ENCODE measurements around the gene PPP1R26. TPM values are rescaled to one million over a fixed set of nuclear protein-coding genes. Genes with fewer than 3 reads are reported as not detected.

PPP1R26 gene
- total and polyA plus RNA-seq, 2 of the 8 experiments (the other 6 are each of a cell fraction or from before 2014, with no cell fraction given): 9.8 to 32.7 TPM

- TF ChIP-seq ATF3 (IDR thresholded peaks at IDR 0.05; ENCODE audit: insufficient read depth, low read depth, low read length) (no peak), MAX (IDR thresholded peaks at IDR 0.05) (no peak), NRF1 (IDR thresholded peaks at IDR 0.05; ENCODE audit: low read depth, low read length) (no peak)
Measured at GRCh38 chr9:135464181-135464580, 15.4 kb upstream of the PPP1R26 start (continued).
